H1 (cell line): Measurements from ENCODE around the gene ARHGAP21. TPM values are rescaled to one million over a fixed set of nuclear protein-coding genes. Genes with fewer than 3 reads are reported as not detected.

Experiments used
- CTCF ChIA-PET: fragments of 300-600 bp; sonication (Branson Sonifier 250); formaldehyde crosslinking; loops from one replicate; lab custom pipeline; 2021; ENCODE audit not compliant: partially characterized antibody; lab: Charles Lee
- POLR2A ChIA-PET: fragments of 300-600 bp; sonication (Branson Sonifier 250); formaldehyde crosslinking; loops from one replicate; lab custom pipeline; 2021; ENCODE audit warnings: inconsistent platforms; ENCODE audit not compliant: partially characterized antibody; lab: Charles Lee
- DNase-seq, 2 experiments: peaks; one replicate each; pipeline versions ENCODE4 v3.0.0 to v3.0.0-alpha.2; 2010 to 2022; ENCODE audit warnings: low spot score in 2 of 2, low read depth in 1 of 2, mixed read lengths in 1 of 2
- FAIRE-seq: peaks from 2 replicates; lab custom pipeline; 2011; peaks lifted over from hg19 to GRCh38; lab: Jason Lieb, UNC
- H2AFZ ChIP-seq: 2 replicates; pipeline ENCODE4 v1.8.1; 2012; ENCODE audit warnings: low read length, inconsistent platforms
- H2AK5ac ChIP-seq: 2 replicates; pipeline ENCODE4 v1.6.1; 2013; ENCODE audit warnings: low read depth, low read length
- H2BK120ac ChIP-seq: replicated peaks from 2 replicates; pipeline ENCODE3; 2013; ENCODE audit warnings: low read depth, low read length, inconsistent platforms
- H2BK12ac ChIP-seq: 2 replicates; pipeline ENCODE4 v1.6.1; 2013; ENCODE audit warnings: low read depth, low read length
- H2BK15ac ChIP-seq: 2 replicates; pipeline ENCODE4 v1.6.1; 2013; ENCODE audit warnings: low read length
- H2BK20ac ChIP-seq: 2 replicates; pipeline ENCODE4 v1.6.1; 2013; ENCODE audit warnings: low read length
- H2BK5ac ChIP-seq: 2 replicates; pipeline ENCODE4 v1.6.1; 2013; ENCODE audit warnings: low read depth, low read length
- H3K14ac ChIP-seq: 2 replicates; pipeline ENCODE4 v1.6.1; 2013; ENCODE audit warnings: inconsistent platforms; ENCODE audit not compliant: insufficient read length
- H3K18ac ChIP-seq: 2 replicates; pipeline ENCODE4 v1.6.1; 2013; ENCODE audit warnings: low read length; ENCODE audit errors: extremely low read depth
- H3K23ac ChIP-seq: 2 replicates; pipeline ENCODE4 v1.6.1; 2013; ENCODE audit warnings: inconsistent platforms; ENCODE audit not compliant: insufficient read length
- H3K23me2 ChIP-seq: 2 replicates; pipeline ENCODE4 v1.6.1; 2013; ENCODE audit warnings: low read depth, low read length
- H3K27ac ChIP-seq: 2 replicates; pipeline ENCODE4 v1.6.1; 2011; ENCODE audit warnings: low read depth, low read length, inconsistent platforms
- H3K27me3 ChIP-seq, 4 experiments: replicated peaks in 1 of 4; 1 replicate in 1 of 4; 2 replicates in 3 of 4; pipeline versions ENCODE4 v1.6.1 to v1.8.1; 2011 to 2013; ENCODE audit warnings: low read length in 3 of 4, mild to moderate bottlenecking in 3 of 4, inconsistent platforms in 2 of 4, mixed read lengths in 2 of 4, moderate library complexity in 1 of 4; ENCODE audit not compliant: control insufficient read depth in 3 of 4, insufficient read depth in 3 of 4; ENCODE audit errors: extremely low read depth in 1 of 4
- H3K36me3 ChIP-seq, 4 experiments: 2 replicates each; pipeline versions ENCODE4 v1.6.1 to v1.8.1; 2011 to 2013; ENCODE audit warnings: mild to moderate bottlenecking in 4 of 4, low read length in 3 of 4, moderate library complexity in 2 of 4, control low read depth in 1 of 4, inconsistent platforms in 1 of 4; ENCODE audit not compliant: insufficient read depth in 4 of 4, control insufficient read depth in 2 of 4
- H3K4ac ChIP-seq: replicated peaks from 2 replicates; pipeline ENCODE3; 2013; ENCODE audit warnings: low read length, low read depth, mixed read lengths, inconsistent platforms; ENCODE audit not compliant: insufficient read length
- H3K4me1 ChIP-seq, 4 experiments: replicated peaks in 1 of 4; 1 replicate in 1 of 4; 2 replicates in 3 of 4; pipeline versions ENCODE4 v1.6.1 to v1.8.1; 2011 to 2013; ENCODE audit warnings: low read length in 3 of 4, inconsistent platforms in 2 of 4, mixed read lengths in 1 of 4; ENCODE audit not compliant: insufficient read depth in 4 of 4, control insufficient read depth in 3 of 4
- H3K4me2 ChIP-seq, 2 experiments: 2 replicates each; pipeline versions ENCODE4 v1.6.1 to v1.8.1; 2011 to 2013; ENCODE audit warnings: low read depth in 2 of 2, low read length in 2 of 2, control low read depth in 1 of 2, inconsistent platforms in 1 of 2, mild to moderate bottlenecking in 1 of 2; ENCODE audit not compliant: insufficient read depth in 1 of 2
- H3K4me3 ChIP-seq, 4 experiments: fragments of 200-600, 300-600 bp in 1 of 4; sonication (generic), shearing (Covaris generic), sonication (Bioruptor Twin) in 1 of 4; 2 replicates each; pipeline versions ENCODE4 v1.5.1 to v1.8.1; 2011 to 2016; ENCODE audit warnings: low read length in 4 of 4, low read depth in 3 of 4, control low read depth in 2 of 4, inconsistent platforms in 2 of 4, mild to moderate bottlenecking in 2 of 4, mixed read lengths in 1 of 4, moderate library complexity in 1 of 4; ENCODE audit not compliant: insufficient read depth in 2 of 4; ENCODE audit errors: extremely low read depth in 1 of 4
- H3K56ac ChIP-seq: replicated peaks from 2 replicates; pipeline ENCODE3; 2013; ENCODE audit warnings: low read depth, mild to moderate bottlenecking, mixed read lengths, low read length, inconsistent platforms; ENCODE audit not compliant: insufficient read length
- H3K79me1 ChIP-seq: 2 replicates; pipeline ENCODE4 v1.6.1; 2013; ENCODE audit warnings: low read depth, low read length, control low read depth
- H3K79me2 ChIP-seq, 2 experiments: 2 replicates each; pipeline versions ENCODE4 v1.6.1 to v1.8.1; 2012 to 2013; ENCODE audit warnings: low read length in 2 of 2, mild to moderate bottlenecking in 2 of 2, inconsistent platforms in 1 of 2; ENCODE audit not compliant: insufficient read depth in 2 of 2, control insufficient read depth in 1 of 2
- H3K9ac ChIP-seq, 4 experiments: replicated peaks in 1 of 4; 1 replicate in 1 of 4; 2 replicates in 3 of 4; pipeline versions ENCODE4 v1.6.1 to v1.8.1; 2011 to 2013; ENCODE audit warnings: low read depth in 3 of 4, low read length in 3 of 4, control low read depth in 2 of 4, mild to moderate bottlenecking in 2 of 4, moderate library complexity in 2 of 4, inconsistent platforms in 1 of 4; ENCODE audit errors: extremely low read depth in 1 of 4
- H3K9me3 ChIP-seq, 2 experiments: 2 replicates each; pipeline versions ENCODE4 v1.6.1 to v1.8.1; 2012 to 2013; ENCODE audit warnings: mild to moderate bottlenecking in 2 of 2, moderate library complexity in 2 of 2, control low read depth in 1 of 2, inconsistent platforms in 1 of 2, low read depth in 1 of 2, low read length in 1 of 2, mixed read lengths in 1 of 2; ENCODE audit not compliant: insufficient read depth in 2 of 2
- H4K20me1 ChIP-seq, 2 experiments: replicated peaks in 1 of 2; 2 replicates each; pipeline versions ENCODE3 to v1.8.1; 2011 to 2013; ENCODE audit warnings: inconsistent platforms in 2 of 2, low read length in 2 of 2, mild to moderate bottlenecking in 1 of 2; ENCODE audit not compliant: insufficient read depth in 2 of 2, control insufficient read depth in 1 of 2
- H4K5ac ChIP-seq: 2 replicates; pipeline ENCODE4 v1.6.1; 2013; ENCODE audit warnings: low read length, low read depth, mixed read lengths, inconsistent platforms; ENCODE audit not compliant: insufficient read length
- H4K8ac ChIP-seq: 2 replicates; pipeline ENCODE4 v1.8.0; 2013; ENCODE audit warnings: mild to moderate bottlenecking, moderate library complexity, low read length, inconsistent platforms; ENCODE audit not compliant: insufficient read depth; ENCODE audit errors: extremely low read depth
- H4K91ac ChIP-seq: replicated peaks from 2 replicates; pipeline ENCODE3; 2013; ENCODE audit warnings: low read length, mixed read lengths, inconsistent platforms; ENCODE audit not compliant: insufficient read length
- CBX8 ChIP-seq: fragments of 300-800, 300-1000 bp; sonication (generic); IDR thresholded peaks from 2 replicates; pipeline ENCODE4 v1.7.1; 2016; ENCODE audit warnings: low read depth, low read length, borderline replicate concordance
- CEBPB ChIP-seq: IDR thresholded peaks from 2 replicates; pipeline ENCODE4 v1.6.1; 2012; ENCODE audit warnings: low read depth, low read length
- CREB1 ChIP-seq: IDR thresholded peaks from 2 replicates; pipeline ENCODE4 v1.6.1; 2012; ENCODE audit warnings: inconsistent platforms
- RNF2 ChIP-seq: fragments of 200-900, 300-1000 bp; sonication (generic); IDR thresholded peaks from 2 replicates; pipeline ENCODE4 v1.7.1; 2016; ENCODE audit warnings: borderline replicate concordance, low read depth, mild to moderate bottlenecking, antibody characterized with exemption, low read length; ENCODE audit not compliant: poor library complexity, severe bottlenecking; ENCODE audit errors: missing control alignments
- SIN3A ChIP-seq, 2 experiments: IDR thresholded peaks in 1 of 2; conservative IDR thresholded peaks in 1 of 2; 2 replicates each; pipeline ENCODE4 v1.6.1; 2011 to 2012; ENCODE audit warnings: low read length in 2 of 2, improper control_type of control experiment in 1 of 2, low read depth in 1 of 2, mild to moderate bottlenecking in 1 of 2
- SUZ12 ChIP-seq: fragments of 200-600 bp; sonication (generic); IDR thresholded peaks from 2 replicates; pipeline ENCODE4 v1.6.1; 2012; ENCODE audit warnings: mild to moderate bottlenecking, inconsistent platforms, low read length, moderate library complexity, mixed read lengths
- TAF1 ChIP-seq: IDR thresholded peaks from 2 replicates; pipeline ENCODE4 v1.6.1; 2011; ENCODE audit warnings: mild to moderate bottlenecking, low read depth, low read length
- TBP ChIP-seq: IDR thresholded peaks from 2 replicates; pipeline ENCODE4 v1.6.1; 2011; ENCODE audit warnings: low read depth, low read length, improper control_type of control experiment
- USF2 ChIP-seq: IDR thresholded peaks from 2 replicates; pipeline ENCODE4 v1.6.1; 2011; ENCODE audit warnings: low read length, improper control_type of control experiment
- ZNF274 ChIP-seq: IDR thresholded peaks from 2 replicates; pipeline ENCODE4 v1.7.0; 2012; ENCODE audit warnings: low read length, borderline replicate concordance; ENCODE audit errors: extremely low read depth
- WGBS, 2 experiments: shearing (Covaris generic) in 1 of 2; methylation state at CpG; one replicate each; pipeline versions ENCODE4 v1.1.6 to v1.1.7; 2013 to 2015; ENCODE audit warnings: low lambda C conversion rate in 2 of 2, mixed read lengths in 2 of 2, inconsistent platforms in 1 of 2, low coverage in 1 of 2, missing lambda C conversion rate in 1 of 2; ENCODE audit not compliant: insufficient replicate concordance in 2 of 2, insufficient coverage in 1 of 2, insufficient read length in 1 of 2; ENCODE audit errors: extremely low coverage in 1 of 2, missing lambda C conversion rate in 1 of 2; 5-methylcytosine and 5-hydroxymethylcytosine counted together
- polyA plus RNA-seq, 7 experiments: library from polyadenylated mRNA; depleted of rRNA in 3 of 7; stranded (reverse) in 5 of 7; unstranded in 2 of 7; fragments of >200 nt in 5 of 7; fragments of 200-250 nt in 2 of 7; gene quantifications; 1 replicate in 5 of 7; 2 replicates in 1 of 7; 4 replicates in 1 of 7; pipeline versions ENCODE4 v1.2.1 to v1.2.3, GENCODE V29; 2011 to 2013; ENCODE audit warnings: missing spikeins in 2 of 7, mixed read lengths in 2 of 7
- total RNA-seq: library from RNA; stranded (reverse); fragmentation: NEBNext Ultra II Directional; extraction: Animal tissue kit (Norgen Biotek cat#: 25700); gene quantifications from 2 replicates; pipeline ENCODE4 v1.2.1, GENCODE V29; 2021

The ARHGAP21 gene
- total and polyA plus RNA-seq, 2 of the 8 experiments (the other 6 are each of a cell fraction or from before 2014, with no cell fraction given): 14.4 to 35.3 TPM

- no peak overlapping the region for H3K4ac ChIP-seq
- CTCF ChIA-PET: interaction anchor here (0.5 to 3.6 kb wide), 35 partner anchors 10 to 1409 kb away, joined by 3 to 17 read pairs (median 4); no protein-coding TSS in a partner anchor
- H3K56ac ChIP-seq: no peak overlapping the region
- H4K5ac ChIP-seq: no peak overlapping the region
- no peaks in the 10 kb centered on the region for H3K27me3 ChIP-seq
- no peaks in the 10 kb centered on the region; a peak in 1 of 8 replicates for H3K36me3 ChIP-seq
- no peak overlapping the region for H3K14ac ChIP-seq
- H3K18ac ChIP-seq: no peak overlapping the region
- H3K27ac ChIP-seq: no peak overlapping the region
- H3K9ac ChIP-seq: no peak overlapping the region
- no peak overlapping the region for H2BK120ac ChIP-seq
- no peak overlapping the region for H2BK15ac ChIP-seq
- 92% methylated on average over 5 of the region's 5 CpGs; no CpG with 5 or more reads in 1 of the 2 experiments for WGBS, 2 experiments
- H4K20me1 ChIP-seq: no peaks in the 10 kb centered on the region
- H3K23ac ChIP-seq: no peak overlapping the region
- H2BK20ac ChIP-seq: no peak overlapping the region
- no peaks in the 10 kb centered on the region for H3K79me1 ChIP-seq
- no peak overlapping the region for H2BK12ac ChIP-seq
- H2AK5ac ChIP-seq: no peak overlapping the region
- H3K4me1 ChIP-seq: no peaks in the 10 kb centered on the region
- DNase-seq: no peak
- H4K8ac ChIP-seq: no peak overlapping the region
- TF ChIP-seq USF2: no peak
- no peak for TF ChIP-seq TAF1
- no peak for TF ChIP-seq SUZ12
- TF ChIP-seq CEBPB: no peak
- no peak for TF ChIP-seq SIN3A (conservative IDR thresholded peaks at IDR 0.05 in 1 of 2, IDR thresholded peaks at IDR 0.05 in 1 of 2; ENCODE audit: low read depth in 1 of 2, low read length in 2 of 2)
- TF ChIP-seq CREB1: no peak
- TF ChIP-seq TBP: no peak
- no peak for TF ChIP-seq RNF2
- TF ChIP-seq ZNF274: no peak
- TF ChIP-seq CBX8: no peak
- TF ChIP-seq, all 59 proteins: peak for 0
- H3K4me2 ChIP-seq: no peak overlapping the region
- no peak overlapping the region for H4K91ac ChIP-seq
- no peaks in the 10 kb centered on the region for H3K9me3 ChIP-seq
- no peak for FAIRE-seq
- no peaks in the 10 kb centered on the region for H3K79me2 ChIP-seq
- POLR2A ChIA-PET: no interaction called here
- no peak overlapping the region for H3K4me3 ChIP-seq
- no peak overlapping the region for H2BK5ac ChIP-seq
- H2AFZ ChIP-seq: no peak overlapping the region
- H3K23me2 ChIP-seq: no peaks in the 10 kb centered on the region
Observed at GRCh38 chr10:24618401-24618800, 105.3 kb downstream of the ARHGAP21 start.
